A673 (cell line): ENCODE data around the gene ETV6. TPM values are rescaled to one million over a fixed set of nuclear protein-coding genes. Genes with fewer than 3 reads are reported as not detected.

Experiments
- BruUV-seq: library from RNA; stranded (reverse); fragments of 400-500 nt; replicated peaks from 2 replicates; lab custom pipeline; 2021; lab: Mats Ljungman, UMichigan
- CTCF ChIA-PET: fragments of 300-600 bp; sonication (Branson Sonifier 250); formaldehyde crosslinking; loops from one replicate; lab custom pipeline; 2022; ENCODE audit warnings: antibody characterized with exemption; lab: Charles Lee
- POLR2A ChIA-PET: fragments of 300-600 bp; sonication (Branson Sonifier 250); formaldehyde crosslinking; loops from one replicate; lab custom pipeline; 2022; ENCODE audit warnings: antibody characterized with exemption; ENCODE audit not compliant: low non-redundant PET; lab: Charles Lee
- DNase-seq: peaks from one replicate; pipeline ENCODE4 v3.0.0-alpha.2; 2015; ENCODE audit warnings: low spot score
- H3K27ac ChIP-seq: fragments of 200-600 bp; sonication (generic); 2 replicates; pipeline ENCODE4 v1.5.1; 2016; ENCODE audit warnings: mixed run types, low read depth, mild to moderate bottlenecking, mixed read lengths, antibody characterized with exemption, low read length; ENCODE audit not compliant: poor library complexity, severe bottlenecking
- H3K27me3 ChIP-seq: fragments of 200-600 bp; sonication (generic); replicated peaks from 2 replicates; pipeline ENCODE4 v1.6.1; 2017; ENCODE audit warnings: mixed run types, low read depth, mild to moderate bottlenecking, mixed read lengths, antibody characterized with exemption, low read length; ENCODE audit not compliant: insufficient read depth, poor library complexity
- H3K36me3 ChIP-seq: fragments of 200-600 bp; sonication (generic); 2 replicates; pipeline ENCODE4 v1.6.1; 2016; ENCODE audit warnings: mixed run types, mild to moderate bottlenecking, mixed read lengths, antibody characterized with exemption, low read length; ENCODE audit not compliant: insufficient read depth, poor library complexity, severe bottlenecking
- H3K4me1 ChIP-seq: fragments of 200-600 bp; sonication (generic); 2 replicates; pipeline ENCODE4 v1.6.1; 2017; ENCODE audit warnings: mixed run types, mild to moderate bottlenecking, mixed read lengths, antibody characterized with exemption, low read length; ENCODE audit not compliant: insufficient read depth, poor library complexity, severe bottlenecking
- H3K4me3 ChIP-seq: fragments of 200-600 bp; sonication (generic); 2 replicates; pipeline ENCODE4 v1.5.1; 2016; ENCODE audit warnings: low read depth, mixed run types, mild to moderate bottlenecking, mixed read lengths, low read length; ENCODE audit not compliant: poor library complexity, severe bottlenecking
- H3K9me3 ChIP-seq: fragments of 200-600 bp; sonication (generic); 2 replicates; pipeline ENCODE4 v1.6.1; 2016; ENCODE audit warnings: mixed run types, low read depth, mild to moderate bottlenecking, mixed read lengths, antibody characterized with exemption, low read length; ENCODE audit not compliant: poor library complexity, severe bottlenecking
- EZH2 ChIP-seq: fragments of 200-600 bp; sonication (generic); IDR thresholded peaks from 2 replicates; pipeline ENCODE4 v1.6.1; 2017; ENCODE audit warnings: borderline replicate concordance, low read depth, mild to moderate bottlenecking, mixed read lengths, antibody characterized with exemption, low read length; ENCODE audit not compliant: poor library complexity, severe bottlenecking
- intact Hi-C: fragments of 100-400 bp; cut with micrococcal nuclease; formaldehyde crosslinking; loops from one replicate; pipeline ENCODE4 v1.10.0; 2022; ENCODE audit not compliant: unreplicated experiment
- total RNA-seq: library from RNA; stranded (reverse); gene quantifications from 2 replicates; pipeline ENCODE4 v1.2.3, GENCODE V29; 2021
- TF ChIP-seq, protein P1 (sequence below): fragments of 300-800, 200-600 bp; sonication (generic); conservative IDR thresholded peaks from 2 replicates; pipeline ENCODE4 v1.5.1; 2017; ENCODE audit warnings: low read depth, mild to moderate bottlenecking, antibody characterized with exemption, low read length, moderate library complexity, mixed read lengths

ETV6 gene
- total RNA-seq, 1 experiment from 2014 or later, result 32.4 TPM

DNA sequence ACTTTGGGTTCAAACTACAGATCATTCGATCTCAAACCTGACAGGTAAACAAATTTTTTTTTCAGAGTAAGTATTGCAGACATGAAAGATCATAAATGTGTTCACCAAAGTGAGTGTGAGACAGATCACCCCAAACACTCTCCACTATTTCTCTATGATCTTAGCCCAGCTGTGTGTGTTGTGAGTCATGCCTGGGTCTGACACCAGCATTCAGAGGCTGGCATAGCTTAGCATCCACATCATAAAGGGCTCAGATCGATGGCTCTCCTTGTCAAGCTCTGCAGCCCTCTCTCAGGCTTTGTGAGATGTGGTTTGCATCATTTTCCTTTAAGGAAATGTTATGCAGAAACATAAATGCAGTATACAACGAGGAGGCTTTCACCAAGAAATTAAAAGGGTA, 164.9 kb downstream of the ETV6 start:
- peak; percentile 49 for DNase-seq
- CTCF ChIA-PET, result no interaction called here
- Histone ChIP-seq H3K36me3 (no peaks in the 10 kb centered on the region), H3K27me3 (no peaks in the 10 kb centered on the region), H3K27ac (peak overlapping the region; percentile 81), H3K4me3 (no peak overlapping the region), H3K4me1 (peaks cover 31% of the 10 kb centered on the region), H3K9me3 (no peaks in the 10 kb centered on the region)
- BruUV-seq, result no TSS peak
- TF ChIP-seq EZH2, result no peak
- TF ChIP-seq, protein P1, sequence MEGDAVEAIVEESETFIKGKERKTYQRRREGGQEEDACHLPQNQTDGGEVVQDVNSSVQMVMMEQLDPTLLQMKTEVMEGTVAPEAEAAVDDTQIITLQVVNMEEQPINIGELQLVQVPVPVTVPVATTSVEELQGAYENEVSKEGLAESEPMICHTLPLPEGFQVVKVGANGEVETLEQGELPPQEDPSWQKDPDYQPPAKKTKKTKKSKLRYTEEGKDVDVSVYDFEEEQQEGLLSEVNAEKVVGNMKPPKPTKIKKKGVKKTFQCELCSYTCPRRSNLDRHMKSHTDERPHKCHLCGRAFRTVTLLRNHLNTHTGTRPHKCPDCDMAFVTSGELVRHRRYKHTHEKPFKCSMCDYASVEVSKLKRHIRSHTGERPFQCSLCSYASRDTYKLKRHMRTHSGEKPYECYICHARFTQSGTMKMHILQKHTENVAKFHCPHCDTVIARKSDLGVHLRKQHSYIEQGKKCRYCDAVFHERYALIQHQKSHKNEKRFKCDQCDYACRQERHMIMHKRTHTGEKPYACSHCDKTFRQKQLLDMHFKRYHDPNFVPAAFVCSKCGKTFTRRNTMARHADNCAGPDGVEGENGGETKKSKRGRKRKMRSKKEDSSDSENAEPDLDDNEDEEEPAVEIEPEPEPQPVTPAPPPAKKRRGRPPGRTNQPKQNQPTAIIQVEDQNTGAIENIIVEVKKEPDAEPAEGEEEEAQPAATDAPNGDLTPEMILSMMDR, result no peak
- intact Hi-C loops, result loop anchor here (5.0 to 10.0 kb wide), 2 partner anchors 162 to 230 kb away; no protein-coding TSS in a partner anchor
- POLR2A ChIA-PET, result no interaction called here

DNA sequence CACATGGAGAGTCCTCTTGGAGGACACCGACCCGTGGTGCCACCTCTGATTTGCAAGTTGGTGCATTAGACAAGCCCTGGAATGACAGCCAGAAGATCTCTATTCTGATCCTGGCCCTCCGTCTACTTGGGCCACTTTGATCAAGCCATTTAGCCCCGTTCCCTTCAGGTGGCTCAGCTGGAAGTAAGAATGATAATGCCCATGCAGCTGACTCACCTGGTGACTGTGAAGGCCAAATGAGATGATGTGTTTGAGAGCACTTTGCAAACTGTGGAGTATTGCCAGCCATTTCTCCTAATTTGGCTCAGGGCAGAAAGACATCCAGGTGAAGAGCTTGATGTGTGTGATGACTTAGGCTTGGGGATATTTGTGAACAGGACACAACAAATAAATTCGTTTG, 165.9 kb downstream of the ETV6 start:
- DNase-seq, result no peak
- intact Hi-C loops, result loop anchor here (10.0 kb wide), 1 partner anchor 231 kb away; no protein-coding TSS in a partner anchor
- TF ChIP-seq EZH2, result no peak
- TF ChIP-seq, protein P1, result no peak
- Histone ChIP-seq H3K4me1 (peaks cover 31% of the 10 kb centered on the region), H3K27ac (no peak overlapping the region), H3K36me3 (no peaks in the 10 kb centered on the region), H3K27me3 (no peaks in the 10 kb centered on the region), H3K4me3 (no peak overlapping the region), H3K9me3 (no peaks in the 10 kb centered on the region)
- ChIA-PET POLR2A (no interaction called here), CTCF (no interaction called here)
- no TSS peak for BruUV-seq

DNA sequence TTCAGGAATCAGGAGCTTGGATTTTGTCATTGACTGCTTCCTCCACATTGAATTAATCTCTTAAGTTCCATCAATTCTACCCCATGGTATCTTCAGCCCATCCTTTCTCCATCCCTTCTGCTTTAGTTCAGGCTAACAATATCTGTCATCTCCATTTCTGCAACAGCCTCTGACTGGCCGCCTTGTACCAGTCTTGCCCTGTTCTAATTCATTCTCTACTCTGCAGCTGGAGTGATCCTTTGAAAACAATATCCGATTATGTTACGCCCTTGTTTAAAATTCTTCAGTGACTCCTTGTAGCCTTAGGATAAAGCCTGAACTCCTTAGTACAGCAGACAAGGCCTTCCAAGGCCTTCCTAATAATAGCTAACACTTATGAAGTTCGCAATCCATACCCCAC, 170.2 kb downstream of the ETV6 start:
- Histone ChIP-seq H3K27ac (no peak overlapping the region), H3K4me1 (peaks cover 29% of the 10 kb centered on the region), H3K9me3 (no peaks in the 10 kb centered on the region), H3K36me3 (no peaks in the 10 kb centered on the region), H3K27me3 (no peaks in the 10 kb centered on the region), H3K4me3 (no peak overlapping the region)
- ChIA-PET POLR2A (interaction anchor here (0.5 kb wide), 1 partner anchor 163 kb away, joined by 5 read pairs; no protein-coding TSS in a partner anchor), CTCF (no interaction called here)
- no peak for DNase-seq
- intact Hi-C loops, result loop anchor here (10.0 kb wide), 1 partner anchor 235 kb away; no protein-coding TSS in a partner anchor
- BruUV-seq, result no TSS peak
- no peak for TF ChIP-seq EZH2
- TF ChIP-seq, protein P1, result no peak
